GM21825 (cell line): ENCODE data around the gene GAREM2.

Experiments used
- ATAC-seq: cut with Tn5 transposase; IDR thresholded peaks from one replicate; pipeline ENCODE4 v1.9.1; 2021; ENCODE audit warnings: mild to moderate bottlenecking, moderate library complexity; ENCODE audit not compliant: unreplicated experiment

Gene GAREM2

DNA sequence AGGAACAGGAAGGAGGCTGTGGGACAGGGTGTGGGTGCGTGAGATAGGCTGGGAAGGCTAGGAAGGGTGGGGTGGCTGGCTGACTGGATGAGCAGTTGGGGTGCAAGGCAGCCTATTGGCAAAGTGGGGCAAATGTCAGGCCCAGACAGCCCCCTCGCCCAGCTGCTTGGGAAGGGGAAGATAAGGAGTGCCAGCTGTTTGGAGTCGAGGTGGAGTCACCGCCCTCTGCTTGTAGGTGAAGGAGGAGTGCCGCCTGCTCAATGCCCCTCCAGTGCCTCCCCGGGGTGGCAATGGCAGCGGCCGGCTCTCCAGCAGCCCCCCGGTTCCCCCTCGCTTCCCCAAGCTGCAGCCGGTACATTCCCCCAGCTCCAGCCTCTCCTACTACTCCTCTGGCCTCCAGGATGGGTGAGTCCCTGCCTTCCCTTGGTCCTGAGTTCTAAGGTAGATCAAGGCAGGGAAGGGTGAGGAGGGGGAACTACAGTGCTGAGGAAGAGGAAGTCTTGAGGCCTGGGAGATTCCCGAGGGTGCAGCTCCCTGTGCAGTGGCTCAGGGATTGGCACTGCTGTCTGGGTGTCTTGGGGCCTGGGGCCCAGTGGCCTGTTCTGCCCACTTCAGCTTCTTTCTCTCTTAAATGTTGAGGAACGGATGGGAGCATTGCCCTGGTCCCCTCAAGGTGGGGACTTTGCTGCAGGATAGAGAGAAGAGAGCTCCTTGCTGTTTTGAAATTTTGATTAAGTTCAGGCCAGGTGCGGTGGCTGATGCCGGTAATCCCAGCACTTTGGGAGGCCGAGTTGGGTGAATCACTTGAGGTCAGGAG is 13.3 kb downstream of the GAREM2 start:
- ATAC-seq: no peak

DNA sequence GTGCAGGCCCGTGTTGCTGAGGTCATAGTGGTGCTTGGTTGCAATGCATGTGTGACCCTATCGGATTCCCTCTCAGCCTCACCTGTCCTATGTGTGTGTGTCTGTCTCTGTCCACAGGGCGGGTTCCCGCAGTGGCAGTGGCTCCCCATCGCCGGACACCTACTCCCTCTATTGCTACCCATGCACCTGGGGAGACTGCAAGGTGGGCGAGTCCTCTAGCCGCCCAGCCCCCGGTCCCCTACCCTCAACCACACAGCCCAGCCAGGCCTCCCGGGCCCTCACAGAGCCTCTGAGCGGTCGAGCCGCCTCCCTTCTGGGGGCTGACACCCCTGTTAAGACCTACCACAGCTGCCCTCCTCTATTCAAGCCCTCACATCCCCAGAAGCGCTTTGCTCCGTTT is 14.2 kb downstream of the GAREM2 start:
- ATAC-seq: no peak

DNA sequence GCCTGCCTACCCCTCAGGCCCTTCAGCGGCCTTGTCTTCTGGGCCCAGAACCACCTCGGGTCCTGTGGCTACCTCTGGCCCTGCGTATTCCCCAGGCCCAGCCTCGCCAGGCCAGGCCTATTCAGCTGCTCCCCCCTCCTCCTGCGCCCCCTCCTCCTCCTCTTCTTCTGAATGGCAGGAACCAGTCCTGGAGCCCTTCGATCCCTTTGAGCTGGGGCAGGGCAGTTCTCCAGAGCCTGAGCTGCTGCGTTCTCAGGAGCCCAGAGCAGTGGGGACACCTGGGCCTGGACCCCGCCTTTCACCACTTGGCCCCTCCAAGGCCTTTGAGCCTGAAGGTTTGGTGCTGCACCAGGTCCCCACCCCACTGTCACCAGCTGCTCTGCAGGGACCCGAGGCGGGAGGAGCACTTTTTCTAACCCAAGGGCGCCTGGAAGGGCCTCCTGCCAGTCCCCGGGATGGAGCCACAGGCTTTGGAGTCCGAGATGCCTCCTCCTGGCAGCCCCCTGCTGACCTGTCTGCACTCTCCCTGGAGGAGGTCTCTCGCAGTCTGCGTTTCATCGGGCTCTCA is 14.7 kb downstream of the GAREM2 start:
- ATAC-seq: no peak

DNA sequence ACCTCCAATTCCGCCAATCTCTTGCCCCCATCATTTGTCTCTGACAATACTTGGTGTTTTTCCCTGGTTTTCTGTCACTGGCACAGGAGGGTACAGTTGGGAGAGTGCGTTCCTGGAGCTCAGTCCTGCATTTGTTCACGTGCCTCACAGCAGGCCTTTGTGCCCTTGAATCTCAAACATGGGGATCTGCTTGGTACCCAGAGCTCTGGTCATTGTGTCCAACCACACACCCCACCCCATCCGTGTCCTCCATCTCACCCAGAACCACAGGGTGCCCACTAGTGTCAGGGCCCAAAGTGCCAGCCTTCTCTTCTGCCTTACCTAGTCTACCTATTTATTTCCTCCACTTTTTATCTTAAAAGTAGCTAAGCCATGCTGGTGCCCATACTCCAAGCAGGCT is 16.2 kb downstream of the GAREM2 start:
- ATAC-seq: no peak

DNA sequence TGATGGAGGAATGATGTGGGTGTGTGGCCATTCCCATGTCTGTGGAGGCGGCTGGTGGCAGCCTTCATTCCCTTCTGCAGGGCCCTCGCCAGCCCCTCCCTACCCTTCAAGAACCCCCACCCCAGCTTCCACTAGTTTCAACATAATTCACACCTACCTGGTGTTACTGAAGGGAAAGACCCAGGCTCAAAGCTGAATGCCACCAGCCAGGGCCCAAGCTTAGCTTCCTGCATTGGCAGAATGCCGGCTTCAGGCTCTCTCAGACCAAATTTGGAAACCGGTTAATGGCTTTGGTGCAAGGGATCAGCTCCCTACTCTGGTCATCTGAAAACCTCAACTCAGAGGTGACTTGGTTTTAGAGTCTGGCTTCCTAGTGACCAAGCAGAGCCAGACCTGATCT is 16.9 kb downstream of the GAREM2 start:
- no peak for ATAC-seq

DNA sequence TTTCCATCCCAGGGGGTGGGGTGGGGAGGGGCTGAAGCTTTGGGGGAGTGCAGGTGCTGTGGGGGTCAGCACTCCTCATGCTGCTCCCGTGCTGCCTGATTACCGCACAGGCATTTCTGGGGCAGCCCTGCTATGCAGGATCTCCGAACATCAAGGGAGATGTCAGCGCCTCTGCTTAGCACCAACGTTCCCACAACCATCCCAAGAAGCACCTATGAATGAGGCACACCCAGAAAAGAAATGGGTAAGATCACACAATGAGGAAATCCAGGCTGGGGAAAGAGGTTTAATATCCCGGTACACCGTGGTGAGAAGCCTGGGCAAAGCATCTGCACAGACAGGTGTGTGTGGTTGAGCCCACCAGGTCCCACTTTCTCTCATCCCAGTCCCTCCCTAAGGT is 17.5 kb downstream of the GAREM2 start:
- ATAC-seq: no peak

DNA sequence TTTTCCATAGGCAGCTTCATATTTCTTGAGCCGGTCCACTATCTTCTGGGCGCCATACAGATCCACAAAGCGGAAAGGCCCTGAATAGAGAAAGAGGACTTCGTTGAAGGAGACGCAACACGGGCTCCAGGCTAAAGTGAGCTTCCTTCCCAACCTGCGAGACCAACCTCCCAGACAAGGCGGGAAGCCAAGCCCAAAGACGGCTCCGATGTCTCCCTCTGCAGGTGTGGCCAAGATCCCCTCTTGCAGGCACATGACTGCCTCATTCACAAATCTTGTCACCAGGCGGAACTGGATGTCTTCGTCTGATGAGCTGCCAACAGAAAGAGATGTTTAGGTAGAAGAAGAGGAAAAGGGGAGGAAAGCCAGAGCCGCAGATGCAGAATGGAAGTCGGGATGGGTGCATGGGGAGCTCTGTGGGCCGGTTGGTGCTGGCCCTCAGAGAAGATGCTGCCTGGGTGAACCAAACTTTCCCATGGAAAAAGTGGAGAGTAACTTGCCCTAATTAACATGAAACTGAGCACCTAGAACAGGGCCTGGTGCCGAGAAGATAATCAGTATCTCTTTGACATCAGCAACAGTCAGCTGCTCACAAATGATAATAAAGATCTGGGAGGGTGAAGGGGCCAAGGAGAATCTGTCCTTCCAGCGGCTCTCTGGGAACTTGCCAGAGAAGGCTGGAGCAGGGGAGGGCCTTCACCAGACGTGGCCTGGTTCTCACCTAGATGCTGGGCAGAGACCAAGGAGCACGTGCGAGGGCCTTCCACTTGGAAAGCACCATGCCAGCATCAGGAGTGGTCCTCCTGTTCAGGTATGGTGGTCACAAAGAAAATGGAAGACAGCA is 18.6 kb downstream of the GAREM2 start:
- no peak for ATAC-seq

DNA sequence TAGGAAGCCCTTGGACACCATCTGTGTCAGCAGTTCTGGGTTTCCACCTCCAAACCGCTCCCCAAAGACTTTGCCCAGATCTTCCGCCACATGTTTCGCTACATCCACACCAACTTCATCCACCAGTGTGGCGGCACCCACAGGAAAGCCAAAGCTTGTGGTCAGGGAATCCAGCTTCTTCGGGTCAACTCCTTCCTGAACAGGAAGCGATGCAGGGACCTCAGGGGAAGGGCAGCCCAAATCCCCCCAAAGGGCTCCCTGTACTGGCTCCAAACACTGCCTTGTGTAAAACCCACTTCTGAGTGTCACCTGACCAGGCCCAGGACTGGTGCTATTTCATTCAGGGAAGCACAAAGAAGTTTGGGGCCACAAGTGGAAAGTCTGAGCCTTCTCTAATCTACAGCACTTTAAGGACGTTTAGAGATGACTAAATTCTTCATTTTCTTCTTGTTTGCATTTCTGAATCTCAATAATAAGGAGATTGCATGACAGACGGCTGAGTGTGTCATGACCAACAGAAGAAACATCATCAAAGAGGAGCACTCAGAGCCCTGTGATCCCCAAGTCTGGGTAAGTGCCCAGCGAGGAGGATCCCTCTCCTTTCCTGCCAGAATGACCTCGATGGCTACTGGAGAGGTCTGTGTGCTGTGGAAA is 20.8 kb downstream of the GAREM2 start:
- ATAC-seq: no peak

DNA sequence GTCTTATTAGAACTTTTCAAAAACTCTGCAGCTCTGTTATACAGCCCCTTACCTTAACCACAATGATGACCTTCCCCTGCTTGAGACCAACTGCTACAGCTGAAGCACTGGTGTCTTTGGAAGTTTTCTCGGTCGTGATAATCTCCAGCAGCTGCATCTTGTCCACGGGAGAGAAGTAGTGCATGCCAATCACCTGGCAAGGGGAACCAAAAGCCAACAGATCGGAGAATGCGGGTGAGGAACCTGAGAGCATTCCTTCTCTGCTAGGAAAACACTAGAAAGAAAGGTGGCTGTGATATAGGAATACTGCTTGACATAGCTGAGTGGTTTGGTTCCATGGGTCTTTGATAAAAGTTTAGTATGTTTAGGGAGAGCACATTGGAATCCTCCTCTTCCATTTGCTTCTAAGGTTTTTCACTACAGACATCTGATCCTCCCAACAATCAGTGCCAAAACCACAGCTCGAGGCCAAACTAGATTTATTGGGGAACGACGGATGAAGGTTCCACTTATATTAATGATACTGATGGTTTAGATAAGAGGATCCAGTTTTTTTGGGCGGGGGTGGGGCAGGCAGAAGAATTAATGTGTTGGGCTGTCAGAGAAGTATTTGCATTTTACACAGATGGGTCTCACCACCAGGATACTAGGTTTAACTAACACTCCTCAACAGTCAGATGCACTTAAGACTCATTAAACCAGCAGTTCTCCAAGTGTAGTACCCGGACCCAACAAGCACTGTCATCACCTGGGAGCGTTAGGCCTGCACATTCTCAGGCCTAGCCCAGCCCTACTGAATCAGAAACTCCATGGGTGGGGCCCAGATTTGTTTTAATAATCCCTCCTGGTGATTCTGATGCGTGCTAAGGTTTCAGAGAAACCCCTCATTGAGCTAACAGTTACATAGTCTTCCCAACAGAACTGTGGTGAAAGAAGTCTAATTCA is 22.4 kb downstream of the GAREM2 start:
- ATAC-seq: no peak

DNA sequence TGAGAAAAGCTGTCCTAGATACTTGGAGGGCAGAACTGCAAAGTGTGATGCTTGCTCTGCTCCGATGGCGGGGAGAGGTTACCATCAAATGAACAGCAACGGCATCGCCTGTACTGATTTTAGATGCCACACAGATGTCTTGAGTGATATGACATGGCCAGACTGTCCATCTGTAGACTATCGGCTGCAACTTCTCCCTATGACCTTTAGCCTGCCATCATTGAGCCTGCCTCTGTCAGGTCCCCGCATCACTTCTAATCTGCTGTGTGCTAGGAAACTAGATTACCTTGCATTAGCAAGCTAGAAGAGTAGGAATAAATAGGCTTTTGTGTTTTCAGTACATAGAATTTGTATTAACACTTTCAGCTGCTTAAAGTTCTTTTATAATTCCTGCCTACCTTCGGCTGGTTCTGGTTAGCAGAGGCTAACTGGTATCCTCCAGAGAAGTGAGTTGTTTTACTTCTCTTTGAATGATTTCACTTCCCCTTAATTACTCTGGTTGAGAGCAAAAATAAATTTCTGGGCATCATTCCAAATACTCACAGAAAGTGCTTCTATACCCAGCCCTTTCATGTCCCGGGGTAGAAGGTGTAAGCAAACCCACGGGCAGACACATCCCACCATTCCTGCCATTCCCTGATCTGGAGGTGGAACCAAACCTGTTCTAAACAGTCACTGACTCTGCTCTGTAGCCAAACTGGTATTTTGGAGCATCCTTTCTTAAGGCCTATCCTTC is 24.0 kb downstream of the GAREM2 start:
- no peak for ATAC-seq

DNA sequence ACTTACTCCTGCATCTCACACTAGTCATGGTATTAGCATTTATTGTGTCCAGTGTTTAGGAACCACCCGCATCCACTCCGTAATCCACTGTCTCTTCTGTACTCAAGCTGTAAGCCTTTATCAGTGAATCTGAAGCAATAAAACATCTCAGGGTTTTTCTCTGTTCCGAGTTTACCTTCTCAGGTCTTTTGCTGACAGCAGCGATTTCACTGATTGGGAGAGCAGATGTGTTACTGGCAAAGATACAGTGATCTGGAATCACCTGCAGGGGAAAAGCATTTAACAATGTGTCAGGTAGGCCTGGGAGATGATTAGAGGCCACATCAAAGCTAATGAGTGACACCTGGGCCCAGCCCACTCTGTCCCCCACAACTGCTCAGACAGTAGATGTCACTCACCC is 24.6 kb downstream of the GAREM2 start:
- ATAC-seq: no peak

DNA sequence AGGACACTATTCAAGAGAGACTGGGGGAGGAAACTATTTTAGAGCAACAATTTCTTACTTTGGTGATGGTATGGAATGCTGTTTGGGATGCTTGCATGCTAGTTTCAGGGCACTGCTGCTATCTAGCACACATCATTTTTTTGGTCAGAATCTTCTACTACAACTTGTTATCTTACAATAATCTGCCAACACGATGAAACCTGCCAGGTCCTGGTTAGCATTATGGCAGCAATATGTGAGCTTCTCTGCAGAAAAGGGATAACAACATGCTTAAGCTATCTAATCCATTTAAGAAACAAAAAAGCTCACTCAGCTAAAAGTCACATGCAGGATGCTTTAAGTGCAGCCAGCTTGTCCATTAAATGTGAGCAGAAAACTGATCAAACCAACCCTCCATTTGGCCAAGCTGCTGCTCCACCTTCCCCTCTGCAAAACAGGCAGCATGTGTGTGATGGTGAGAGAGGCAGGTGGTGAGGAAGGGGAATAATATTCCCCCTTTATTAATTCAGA is 30.1 kb downstream of the GAREM2 start:
- no peak for ATAC-seq

DNA sequence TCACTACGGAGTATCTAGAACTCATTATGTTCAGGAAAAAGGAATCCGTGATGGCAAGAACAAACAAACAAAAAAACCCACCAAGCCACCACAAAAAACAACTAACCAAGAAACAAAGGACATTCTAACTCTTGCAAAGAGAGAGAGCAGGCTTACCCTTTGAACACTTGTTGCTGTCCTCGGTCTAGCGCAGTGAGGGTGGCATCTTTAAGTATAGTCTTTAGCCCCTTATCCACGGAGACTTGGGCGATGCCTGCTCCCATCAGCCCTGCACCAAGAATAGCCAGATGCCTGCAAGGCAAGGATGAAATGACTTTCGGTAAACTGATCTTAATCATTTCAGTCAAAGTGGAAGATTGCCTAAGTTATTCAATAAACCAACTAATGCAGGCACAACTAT is 31.0 kb downstream of the GAREM2 start:
- no peak for ATAC-seq

DNA sequence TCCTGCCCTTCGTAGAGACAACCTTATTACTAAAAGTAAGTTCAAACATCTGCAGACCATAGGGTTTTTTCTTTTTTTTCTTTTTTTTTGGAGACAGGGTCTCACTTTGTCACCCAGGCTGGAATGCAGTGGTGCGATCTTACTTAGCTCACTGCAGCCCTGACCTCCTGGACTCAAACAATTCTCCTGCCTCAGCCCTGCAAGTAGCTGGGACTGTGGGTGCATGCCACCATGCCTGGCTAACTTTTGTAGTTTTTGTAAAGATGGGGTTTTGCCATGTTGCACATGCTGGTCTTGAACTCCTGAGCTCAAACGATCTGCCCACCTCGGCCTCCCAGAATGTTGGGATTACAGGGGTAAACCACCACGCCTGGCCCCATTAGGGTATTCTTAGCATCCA is 39.1 kb downstream of the GAREM2 start:
- no peak for ATAC-seq

DNA sequence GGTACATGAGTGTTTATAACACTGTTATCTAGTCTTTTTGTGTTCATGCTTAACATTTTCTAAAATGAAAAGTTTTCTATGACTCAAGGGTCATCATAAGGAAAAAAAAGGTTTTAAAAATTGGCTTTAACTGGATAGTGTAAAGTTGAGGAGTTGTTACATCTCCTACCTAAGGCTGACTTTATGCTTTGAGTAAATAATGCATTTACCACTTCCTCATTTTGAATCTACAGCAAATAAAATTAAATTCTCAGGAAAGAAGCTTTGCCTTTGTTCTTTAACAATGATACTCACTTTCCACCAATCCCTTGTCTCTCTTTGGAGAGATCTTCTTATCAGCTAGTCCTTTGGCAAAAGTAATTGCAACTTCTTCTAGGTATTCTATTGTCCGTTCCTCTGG is 41.9 kb downstream of the GAREM2 start:
- ATAC-seq: no peak

DNA sequence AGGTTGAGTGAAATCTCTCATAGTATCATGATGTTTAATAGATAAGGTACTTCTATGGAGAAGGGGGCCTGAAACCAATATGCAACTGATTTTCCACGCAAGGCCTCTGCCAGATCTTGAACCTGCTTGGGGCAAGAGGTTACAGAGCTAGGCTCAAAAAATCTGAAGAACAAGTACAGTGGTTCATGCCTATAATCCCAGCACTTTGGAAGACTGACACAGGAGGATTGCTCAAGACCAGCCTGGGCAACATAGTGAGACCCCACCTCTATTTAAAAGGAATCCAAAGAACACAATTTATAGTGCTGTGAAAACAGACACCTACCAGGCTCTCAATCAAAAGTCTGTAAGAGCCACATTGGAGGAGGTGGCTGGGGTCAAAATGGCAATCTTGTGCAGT is 42.9 kb downstream of the GAREM2 start:
- ATAC-seq: no peak

DNA sequence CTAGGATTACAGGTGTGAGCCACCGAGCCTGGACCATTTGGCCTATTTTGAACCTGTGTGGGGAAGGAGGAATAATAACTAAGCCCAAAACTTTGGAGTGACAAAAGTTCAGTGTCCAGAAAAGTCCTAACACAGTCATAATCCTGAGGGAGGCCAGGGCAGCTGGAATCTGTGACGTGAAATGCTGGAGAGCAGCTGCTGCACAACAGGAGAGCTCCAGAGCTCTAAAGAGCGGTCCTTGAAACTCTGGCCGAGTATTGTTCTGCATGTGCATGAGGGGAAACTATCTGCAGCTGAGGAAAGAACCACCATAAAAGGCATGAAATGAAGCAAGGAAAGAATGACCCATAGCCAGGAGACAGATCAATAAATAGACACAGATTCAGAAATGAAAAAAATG is 43.7 kb downstream of the GAREM2 start:
- ATAC-seq: no peak

DNA sequence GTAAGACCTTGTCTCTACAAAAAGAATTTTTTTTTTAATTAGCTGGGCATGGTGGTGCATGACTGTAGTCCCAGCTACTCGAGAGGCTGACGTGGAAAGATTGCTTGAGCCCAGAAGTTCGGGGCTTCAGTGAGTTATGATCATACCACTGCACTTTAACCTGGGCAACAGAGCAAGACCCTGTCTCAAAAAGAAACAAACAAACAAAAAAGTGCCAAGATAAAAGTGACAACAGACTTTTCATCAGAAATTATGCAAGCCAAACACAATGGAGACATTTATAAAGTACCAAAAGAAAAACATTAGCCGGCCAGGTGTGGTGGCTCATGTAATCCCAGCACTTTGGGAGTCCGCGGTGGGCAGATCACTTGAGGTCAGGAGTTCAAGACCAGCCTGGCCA is 44.8 kb downstream of the GAREM2 start:
- ATAC-seq: no peak

DNA sequence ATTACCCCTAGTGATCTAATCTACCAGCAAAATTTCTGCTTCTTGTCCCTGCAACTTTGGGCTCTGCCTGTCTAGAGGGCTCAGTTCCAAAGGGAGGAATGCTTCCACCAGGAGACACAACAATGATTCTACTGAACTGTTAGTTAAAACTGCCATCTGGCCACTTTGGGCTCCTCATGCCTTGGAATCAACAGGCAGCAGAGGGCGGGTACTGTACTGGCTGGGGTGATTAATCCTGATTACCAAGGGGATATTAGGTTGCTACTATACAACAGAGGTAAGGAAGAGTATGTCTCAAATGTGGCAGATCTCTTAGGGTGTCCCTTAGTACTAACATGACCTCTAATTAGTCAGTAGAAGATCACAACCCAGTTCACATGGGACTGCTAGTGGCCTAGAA is 50.1 kb downstream of the GAREM2 start:
- no peak for ATAC-seq
